Activated T-cell treated with anti-CD3 and anti-CD28 coated beads, Interleukin-2, amount 50 U/mL, for 72 hours (primary cell): ENCODE measurements around the gene ZNF30. TPM values are rescaled to one million over a fixed set of nuclear protein-coding genes. Genes with fewer than 3 reads are reported as not detected.

ENCODE experiments used
- total RNA-seq, 2 donors: library from RNA; stranded (reverse); gene quantifications; one replicate each; pipeline ENCODE4 v1.2.3, GENCODE V29; 2022

Gene ZNF30
- total RNA-seq, 2 donors from 2014 or later: 4.6 to 8.5 TPM

Other genes with a start within 250 kb of the ZNF30 start
- 1 to 10 TPM; 1.4 to 1.6 TPM for gene SCGB2B2, start 249.7 kb upstream of the ZNF30 start, total RNA-seq
- 10 to 100 TPM; 20.7 to 25.5 TPM for gene ZNF302, start 249.2 kb upstream of the ZNF30 start, total RNA-seq
- 1 to 10 TPM; 5.7 to 7.7 TPM for gene ZNF181, start 192.7 kb upstream of the ZNF30 start, total RNA-seq
- 1 to 10 TPM; 5.2 to 5.3 TPM for gene ZNF599, start 153.7 kb upstream of the ZNF30 start, total RNA-seq
- gene ZNF792, start 37.3 kb downstream of the ZNF30 start, total RNA-seq: 1 to 10 TPM; 8.3 to 9.1 TPM
- 100 to 1,000 TPM; 233 to 236 TPM for gene GRAMD1A, start 73.4 kb downstream of the ZNF30 start, total RNA-seq
- 1 to 10 TPM; 2.7 to 4.7 TPM for gene SCN1B, start 103.6 kb downstream of the ZNF30 start, total RNA-seq
- gene HPN, start 114.8 kb downstream of the ZNF30 start, total RNA-seq: under 1 TPM; 0.19 to 0.30 TPM
- gene FXYD3, start 188.9 kb downstream of the ZNF30 start, total RNA-seq: not detected
- under 1 TPM; 0.72 to 1.00 TPM for gene LGI4, start 208.2 kb downstream of the ZNF30 start, total RNA-seq
- gene FXYD1, start 211.9 kb downstream of the ZNF30 start, total RNA-seq: 1 to 10 TPM; 1.6 to 2.0 TPM
- 1 to 10 TPM; 1.0 to 1.2 TPM for gene FXYD7, start 216.4 kb downstream of the ZNF30 start, total RNA-seq
- gene FXYD5, start 227.8 kb downstream of the ZNF30 start, total RNA-seq: 100 to 1,000 TPM; 331 to 342 TPM